Embryonic facial prominence (tissue), 1 donor: ENCODE results near the gene HSPB6.

ENCODE experiments used
- DNase-seq: peaks from one replicate; pipeline ENCODE4 v3.0.0-alpha.2; 2016; ENCODE audit errors: extremely low spot score

Gene HSPB6

GRCh38 chr19:35716801-35717664 lies 39.8 kb downstream of the HSPB6 start:
- peak; percentile 90 for DNase-seq

- no peak for DNase-seq
These were observed 40.6 kb downstream of the HSPB6 start for GRCh38 chr19:35715981-35716800.

DNA sequence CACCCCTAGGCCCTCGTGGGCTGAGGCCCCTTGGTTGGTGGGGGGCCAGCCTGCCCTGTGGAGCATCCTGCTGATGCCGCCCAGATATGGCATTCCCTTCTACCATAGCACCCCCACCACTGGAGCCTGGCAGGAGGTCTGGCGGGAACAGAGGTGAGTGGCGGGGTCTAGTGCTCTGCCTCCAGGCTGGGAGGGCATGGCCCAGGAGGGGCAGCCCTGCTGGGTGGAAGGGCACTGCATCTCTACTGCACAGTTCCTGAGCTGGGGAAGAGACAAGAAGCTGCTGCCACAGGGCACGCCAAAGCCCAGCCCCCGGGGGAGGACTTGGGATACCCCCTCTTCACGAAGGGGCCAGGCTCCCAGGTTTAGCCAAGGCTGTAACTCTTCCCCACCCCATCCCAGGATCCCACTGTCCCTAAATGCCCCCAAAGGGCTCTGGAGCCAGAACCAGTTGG lies 41.4 kb downstream of the HSPB6 start:
- no peak for DNase-seq

DNA sequence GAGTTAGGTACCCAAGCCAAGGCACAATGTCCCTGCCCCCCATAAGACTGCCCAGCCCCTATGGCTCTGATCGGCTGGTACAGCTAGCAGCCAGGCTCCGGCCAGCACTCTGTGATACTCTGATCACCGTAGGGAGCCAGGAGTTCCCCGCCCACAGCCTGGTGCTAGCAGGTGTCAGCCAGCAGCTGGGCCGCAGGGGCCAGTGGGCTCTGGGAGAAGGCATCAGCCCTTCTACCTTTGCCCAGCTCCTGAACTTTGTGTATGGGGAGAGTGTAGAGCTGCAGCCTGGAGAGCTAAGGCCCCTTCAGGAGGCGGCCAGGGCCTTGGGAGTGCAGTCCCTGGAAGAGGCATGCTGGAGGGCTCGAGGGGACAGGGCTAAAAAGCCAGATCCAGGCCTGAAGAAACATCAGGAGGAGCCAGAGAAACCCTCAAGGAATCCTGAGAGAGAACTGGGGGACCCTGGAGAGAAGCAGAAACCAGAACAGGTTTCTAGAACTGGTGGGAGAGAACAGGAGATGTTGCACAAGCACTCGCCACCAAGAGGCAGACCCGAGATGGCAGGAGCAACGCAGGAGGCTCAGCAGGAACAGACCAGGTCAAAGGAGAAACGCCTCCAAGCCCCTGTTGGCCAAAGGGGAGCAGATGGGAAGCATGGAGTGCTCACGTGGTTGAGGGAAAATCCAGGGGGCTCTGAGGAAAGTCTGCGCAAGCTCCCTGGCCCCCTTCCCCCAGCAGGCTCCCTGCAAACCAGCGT lies 42.1 kb downstream of the HSPB6 start:
- DNase-seq = no peak

GRCh38 chr19:35713904-35714495 lies 42.8 kb downstream of the HSPB6 start:
- no peak for DNase-seq

- DNase-seq = no peak
These were observed 43.4 kb downstream of the HSPB6 start for GRCh38 chr19:35713506-35713850.

GRCh38 chr19:35712567-35713505 lies 44.0 kb downstream of the HSPB6 start:
- no peak for DNase-seq

GRCh38 chr19:35710784-35711723 lies 45.8 kb downstream of the HSPB6 start:
- DNase-seq = no peak

DNA sequence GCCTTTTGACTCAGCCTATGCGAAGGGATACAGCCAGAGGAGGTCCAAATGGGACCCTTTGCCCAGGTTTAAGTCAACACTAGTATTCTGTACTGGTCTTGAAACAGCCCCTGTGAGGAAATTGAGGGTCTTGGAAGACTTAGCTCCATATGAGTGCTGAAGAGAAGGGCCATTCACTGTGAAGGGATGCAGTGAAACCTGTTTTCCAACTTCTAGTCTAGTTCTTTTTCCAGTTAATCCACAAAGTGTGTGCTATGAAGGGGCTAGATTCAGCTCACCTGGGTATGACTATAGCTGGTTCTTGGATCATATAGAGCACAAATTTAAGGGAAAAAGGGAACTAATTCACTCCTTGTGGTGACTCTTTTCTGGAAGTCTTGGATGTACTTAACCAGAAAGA lies 48.4 kb downstream of the HSPB6 start:
- DNase-seq = no peak
